C4-2B (cell line): ENCODE measurements around the gene LRRN4CL.

Source experiments
- ZFX ChIP-seq: fragments of 450-650 bp; IDR thresholded peaks from 2 replicates; pipeline ENCODE4 v1.6.1; 2017
- TF ChIP-seq, protein P1 (sequence below): fragments of 450-650 bp; conservative IDR thresholded peaks from 2 replicates; pipeline ENCODE4 v1.5.1; 2017; ENCODE audit warnings: mild to moderate bottlenecking

DNA sequence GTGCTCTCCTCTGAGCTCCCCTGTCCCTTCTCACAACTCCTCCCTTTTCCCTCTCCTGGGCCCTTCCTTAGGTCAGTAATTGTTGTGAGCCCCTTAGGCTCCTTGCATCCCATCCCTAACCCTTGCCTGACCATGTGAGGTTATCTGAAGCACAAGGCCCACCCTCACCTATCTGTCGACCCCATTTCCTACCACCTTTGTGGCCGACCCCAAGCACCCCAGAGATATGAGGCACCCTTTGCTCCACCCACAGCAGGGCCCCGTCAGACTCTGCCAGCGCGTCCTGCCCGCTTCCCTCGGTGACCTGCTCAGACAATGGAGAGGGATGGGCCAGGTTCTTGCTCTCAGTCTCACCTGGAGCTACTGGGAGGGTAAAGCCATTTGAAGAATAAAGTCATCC lies 19.5 kb upstream of the LRRN4CL start:
- TF ChIP-seq, protein P1, sequence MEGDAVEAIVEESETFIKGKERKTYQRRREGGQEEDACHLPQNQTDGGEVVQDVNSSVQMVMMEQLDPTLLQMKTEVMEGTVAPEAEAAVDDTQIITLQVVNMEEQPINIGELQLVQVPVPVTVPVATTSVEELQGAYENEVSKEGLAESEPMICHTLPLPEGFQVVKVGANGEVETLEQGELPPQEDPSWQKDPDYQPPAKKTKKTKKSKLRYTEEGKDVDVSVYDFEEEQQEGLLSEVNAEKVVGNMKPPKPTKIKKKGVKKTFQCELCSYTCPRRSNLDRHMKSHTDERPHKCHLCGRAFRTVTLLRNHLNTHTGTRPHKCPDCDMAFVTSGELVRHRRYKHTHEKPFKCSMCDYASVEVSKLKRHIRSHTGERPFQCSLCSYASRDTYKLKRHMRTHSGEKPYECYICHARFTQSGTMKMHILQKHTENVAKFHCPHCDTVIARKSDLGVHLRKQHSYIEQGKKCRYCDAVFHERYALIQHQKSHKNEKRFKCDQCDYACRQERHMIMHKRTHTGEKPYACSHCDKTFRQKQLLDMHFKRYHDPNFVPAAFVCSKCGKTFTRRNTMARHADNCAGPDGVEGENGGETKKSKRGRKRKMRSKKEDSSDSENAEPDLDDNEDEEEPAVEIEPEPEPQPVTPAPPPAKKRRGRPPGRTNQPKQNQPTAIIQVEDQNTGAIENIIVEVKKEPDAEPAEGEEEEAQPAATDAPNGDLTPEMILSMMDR = no peak
- TF ChIP-seq ZFX = no peak
